Fibroblast of villous mesenchyme (primary cell): ENCODE data around the gene P3H4. TPM values are rescaled to one million over a fixed set of nuclear protein-coding genes. Genes with fewer than 3 reads are reported as not detected.

ENCODE experiments used
- DNase-seq: peaks from one replicate; pipeline ENCODE4 v3.0.0-alpha.2; 2010; ENCODE audit warnings: low read depth
- H3K4me3 ChIP-seq: 2 replicates; pipeline ENCODE4 v1.5.1; 2011; ENCODE audit warnings: low read depth, mild to moderate bottlenecking, low read length
- total RNA-seq: library from RNA; depleted of rRNA; stranded (reverse); fragments of >200 nt; gene quantifications from 2 replicates; pipeline ENCODE4 v1.2.3, GENCODE V29; 2012
- TF ChIP-seq, protein P1 (sequence below): IDR thresholded peaks from 2 replicates; pipeline ENCODE4 v1.5.1; 2012; ENCODE audit warnings: low read depth, mild to moderate bottlenecking, low read length; ENCODE audit not compliant: insufficient read depth

Gene P3H4
- total RNA-seq, 1 donor = 88.1 TPM

DNA sequence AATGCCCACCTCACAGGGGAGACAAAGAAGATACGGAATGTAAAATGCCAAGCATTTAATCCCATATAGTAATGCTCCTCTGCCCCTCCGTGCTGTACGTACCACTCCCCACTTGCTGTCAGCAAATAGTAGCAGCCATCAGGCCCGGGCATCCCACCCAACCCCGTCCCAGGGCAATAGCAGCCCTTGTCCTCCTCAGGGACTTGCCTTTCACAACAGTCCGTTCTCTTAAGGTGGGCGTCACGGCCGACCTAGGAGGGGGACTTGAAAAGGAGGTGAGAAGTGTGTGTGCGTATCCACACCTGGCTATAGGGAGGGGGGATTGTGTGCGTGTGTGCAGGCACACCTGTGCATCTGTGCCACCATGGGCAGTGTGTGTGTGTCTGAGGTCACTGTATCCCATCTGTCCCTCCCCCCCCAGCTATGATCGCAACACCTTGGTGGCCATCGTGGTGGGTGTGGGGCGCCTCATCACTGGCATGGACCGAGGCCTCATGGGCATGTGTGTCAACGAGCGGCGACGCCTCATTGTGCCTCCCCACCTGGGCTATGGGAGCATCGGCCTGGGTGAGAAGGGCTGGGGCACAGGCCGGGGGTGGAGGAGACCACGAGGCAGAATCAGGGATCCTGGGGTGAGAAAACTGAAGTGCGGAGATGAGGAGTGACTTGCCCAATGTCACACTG, 5.0 kb upstream of the P3H4 start:
- no peak for DNase-seq
- no peak overlapping the region for H3K4me3 ChIP-seq
- TF ChIP-seq, protein P1, sequence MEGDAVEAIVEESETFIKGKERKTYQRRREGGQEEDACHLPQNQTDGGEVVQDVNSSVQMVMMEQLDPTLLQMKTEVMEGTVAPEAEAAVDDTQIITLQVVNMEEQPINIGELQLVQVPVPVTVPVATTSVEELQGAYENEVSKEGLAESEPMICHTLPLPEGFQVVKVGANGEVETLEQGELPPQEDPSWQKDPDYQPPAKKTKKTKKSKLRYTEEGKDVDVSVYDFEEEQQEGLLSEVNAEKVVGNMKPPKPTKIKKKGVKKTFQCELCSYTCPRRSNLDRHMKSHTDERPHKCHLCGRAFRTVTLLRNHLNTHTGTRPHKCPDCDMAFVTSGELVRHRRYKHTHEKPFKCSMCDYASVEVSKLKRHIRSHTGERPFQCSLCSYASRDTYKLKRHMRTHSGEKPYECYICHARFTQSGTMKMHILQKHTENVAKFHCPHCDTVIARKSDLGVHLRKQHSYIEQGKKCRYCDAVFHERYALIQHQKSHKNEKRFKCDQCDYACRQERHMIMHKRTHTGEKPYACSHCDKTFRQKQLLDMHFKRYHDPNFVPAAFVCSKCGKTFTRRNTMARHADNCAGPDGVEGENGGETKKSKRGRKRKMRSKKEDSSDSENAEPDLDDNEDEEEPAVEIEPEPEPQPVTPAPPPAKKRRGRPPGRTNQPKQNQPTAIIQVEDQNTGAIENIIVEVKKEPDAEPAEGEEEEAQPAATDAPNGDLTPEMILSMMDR = no peak

DNA sequence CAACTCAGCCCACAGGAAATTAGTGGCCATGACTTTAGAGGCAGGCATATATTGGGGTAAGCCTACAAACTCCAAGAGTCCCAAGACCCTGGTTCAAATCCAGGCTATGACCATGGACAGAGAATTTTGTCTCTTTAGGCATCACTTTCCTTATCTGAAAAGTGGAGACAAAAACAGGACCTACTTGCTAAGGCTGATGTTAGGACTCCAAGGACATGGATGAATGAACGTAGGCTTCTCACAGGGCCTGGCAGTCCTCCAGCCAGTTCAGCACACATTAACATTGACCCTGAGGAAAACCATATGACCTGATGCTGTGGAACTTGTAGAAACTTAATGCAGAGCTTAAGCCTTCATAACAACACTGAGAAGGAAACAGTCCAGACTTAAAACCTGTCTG, 2.4 kb upstream of the P3H4 start:
- peak; percentile 82 for DNase-seq
- H3K4me3 ChIP-seq = peak overlapping the region; percentile 95
- TF ChIP-seq, protein P1 = no peak

DNA sequence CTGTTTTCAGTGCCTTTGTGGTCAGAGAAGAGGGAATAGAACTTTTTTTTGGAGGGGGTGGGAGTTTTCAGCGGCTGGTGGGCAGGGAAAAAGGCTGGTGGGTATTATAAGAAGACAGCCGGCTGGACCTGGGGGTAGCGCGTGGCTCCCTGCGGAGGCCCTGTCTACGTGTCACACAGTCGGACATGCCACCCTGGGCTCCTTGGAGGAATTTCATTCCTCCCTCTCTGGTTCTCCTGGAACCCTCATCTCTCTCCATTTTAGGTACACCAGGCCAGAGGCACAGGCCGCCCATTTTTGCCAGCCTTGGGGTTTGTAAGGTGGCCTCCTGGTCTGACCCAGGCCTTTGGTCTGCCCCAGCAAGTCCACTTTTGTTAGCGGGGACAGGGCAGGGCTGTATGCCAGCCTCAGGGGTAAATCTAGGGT, 2.0 kb upstream of the P3H4 start:
- TF ChIP-seq, protein P1 = no peak
- peak; percentile 23 for DNase-seq
- H3K4me3 ChIP-seq = peak overlapping the region; percentile 95

DNA sequence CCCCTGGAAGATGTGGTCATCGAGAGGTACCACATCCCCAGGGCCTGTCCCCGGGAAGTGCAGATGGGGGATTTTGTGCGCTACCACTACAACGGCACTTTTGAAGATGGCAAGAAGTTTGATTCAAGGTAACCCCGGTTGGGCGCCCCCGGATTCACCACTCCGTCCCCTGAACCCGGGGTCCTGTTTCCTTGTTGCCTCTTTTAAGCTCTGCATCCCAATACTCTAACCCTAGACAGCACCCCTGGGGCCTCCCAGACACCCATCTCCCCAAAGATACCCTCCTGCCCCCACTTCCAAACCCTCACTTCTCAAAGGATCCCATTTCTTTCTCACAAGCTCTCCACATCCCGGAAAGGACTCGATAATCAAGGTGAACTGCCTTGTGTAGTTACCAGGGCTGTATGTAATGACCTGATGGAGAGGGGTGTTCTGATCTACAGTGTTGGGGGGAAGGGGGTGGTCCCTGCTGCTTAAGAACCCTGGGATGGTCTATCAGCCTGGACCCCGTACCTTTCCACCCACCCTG, 1.5 kb upstream of the P3H4 start:
- H3K4me3 ChIP-seq = peak overlapping the region; percentile 95
- DNase-seq = peak; percentile 11

DNA sequence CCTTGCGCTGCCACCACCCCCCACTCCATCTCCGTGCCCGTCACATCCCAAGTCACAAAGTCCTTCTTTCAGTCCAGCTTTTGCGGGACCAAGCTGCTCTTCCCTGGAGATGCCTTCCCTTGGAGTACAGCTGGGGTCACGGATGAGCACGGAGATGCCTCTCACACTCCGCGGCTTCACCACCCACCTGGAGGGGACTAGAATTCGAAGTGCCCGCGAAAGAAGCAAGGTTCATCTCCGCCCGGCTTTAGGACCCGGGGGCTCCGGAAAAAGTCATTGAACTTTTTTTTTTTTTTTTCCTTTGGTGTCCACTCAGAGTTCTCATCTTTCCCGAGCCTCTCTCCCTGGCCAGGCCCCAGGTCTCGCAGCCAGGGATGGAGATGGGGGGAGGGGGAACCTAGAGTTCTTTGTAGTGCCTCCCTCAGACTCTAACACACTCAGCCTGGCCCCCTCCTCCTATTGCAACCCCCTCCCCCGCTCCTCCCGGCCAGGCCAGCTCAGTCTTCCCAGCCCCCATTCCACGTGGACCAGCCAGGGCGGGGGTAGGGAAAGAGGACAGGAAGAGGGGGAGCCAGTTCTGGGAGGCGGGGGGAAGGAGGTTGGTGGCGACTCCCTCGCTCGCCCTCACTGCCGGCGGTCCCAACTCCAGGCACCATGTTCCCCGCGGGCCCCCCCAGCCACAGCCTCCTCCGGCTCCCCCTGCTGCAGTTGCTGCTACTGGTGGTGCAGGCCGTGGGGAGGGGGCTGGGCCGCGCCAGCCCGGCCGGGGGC, 817 bp upstream of the P3H4 start, which contains the start of gene FKBP10:
Gene FKBP10 (plus strand): TSS at position 624 of the 771 bp plus-strand sequence. CDS start 31 bp downstream, at position 655.
- TF ChIP-seq, protein P1 = no peak
- peak; percentile 92 for DNase-seq
- peak within 1 kb of the TSS; percentile 95 for H3K4me3 ChIP-seq

More for the DNA sequence above, 1.5 kb upstream of the P3H4 start:
- TF ChIP-seq, protein P1 = no peak

DNA sequence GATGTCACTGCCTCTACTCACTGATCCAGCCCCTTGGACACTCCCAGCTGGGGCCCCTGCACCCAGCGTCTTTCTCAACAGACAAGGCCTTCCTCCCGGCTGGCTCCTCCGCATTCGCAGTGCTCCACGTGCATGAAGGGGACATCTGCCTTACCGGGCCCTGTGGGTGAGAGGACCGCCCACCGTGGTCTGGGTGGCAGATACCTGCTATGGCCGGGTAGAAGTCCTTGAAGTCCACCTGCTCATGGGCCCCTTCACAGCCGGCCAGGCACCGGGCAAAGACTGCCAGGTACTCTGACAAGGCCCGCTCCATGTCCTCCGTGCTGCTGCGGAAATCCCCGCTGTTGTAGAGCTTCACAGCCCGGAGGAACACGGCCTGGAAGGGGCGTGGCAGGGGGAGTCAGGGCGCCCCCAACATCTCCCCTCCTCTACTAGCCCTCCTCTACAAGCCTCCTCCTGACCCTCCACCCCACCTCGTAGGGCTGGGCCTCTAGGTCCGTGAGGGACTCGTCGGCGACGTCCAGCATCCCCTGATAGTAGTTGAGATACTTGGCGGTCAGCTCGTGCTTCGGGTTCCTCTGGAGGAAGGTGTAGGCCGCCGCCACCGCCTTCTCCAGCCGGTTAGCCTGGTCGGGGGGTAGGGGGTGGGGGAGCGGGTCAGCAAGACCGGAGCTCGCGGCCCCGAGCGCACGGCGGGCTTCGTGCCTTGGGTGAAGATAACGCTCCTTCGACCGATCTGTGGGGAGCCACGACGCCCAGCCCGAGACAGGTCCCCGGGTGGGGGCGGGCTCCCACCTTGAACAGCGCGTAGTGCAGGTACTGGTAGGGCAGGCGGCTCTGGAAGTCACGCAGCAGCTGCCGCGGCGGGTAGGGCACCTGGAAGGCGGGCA, 845 bp downstream of the P3H4 start:
- TF ChIP-seq, protein P1 = no peak
- H3K4me3 ChIP-seq = peak overlapping the region; percentile 95
- peak; percentile 12 for DNase-seq
